WTC11 (cell line): ENCODE results near the gene SP100. TPM values are rescaled to one million over a fixed set of nuclear protein-coding genes. Genes with fewer than 3 reads are reported as not detected.

Experiments
- ATAC-seq: fragments of 200-7000 bp; cut with Tn5 transposase; 2 replicates; pipeline ENCODE4 v1.10.0; 2021; ENCODE audit warnings: mild to moderate bottlenecking, moderate library complexity
- CTCF ChIA-PET: fragments of 300-600 bp; sonication (Branson Sonifier 250); formaldehyde crosslinking; loops from one replicate; lab custom pipeline; 2021; ENCODE audit warnings: antibody characterized with exemption; lab: Charles Lee
- POLR2A ChIA-PET: fragments of 350-600 bp; sonication (Branson Sonifier 250); formaldehyde crosslinking; loops from one replicate; lab custom pipeline; 2021; ENCODE audit warnings: antibody characterized with exemption; lab: Charles Lee
- DNase-seq: peaks from one replicate; pipeline ENCODE4 v3.0.0; 2021; ENCODE audit warnings: low spot score
- H3K27ac Mint-ChIP-seq: 2 replicates; pipeline ENCODE4 v1.8.0; 2021; ENCODE audit warnings: mixed read lengths
- H3K27me3 Mint-ChIP-seq: 2 replicates; pipeline ENCODE4 v1.8.0; 2021; ENCODE audit warnings: low read depth, mild to moderate bottlenecking, moderate library complexity, mixed read lengths
- H3K36me3 Mint-ChIP-seq: 2 replicates; pipeline ENCODE4 v1.8.0; 2021; ENCODE audit warnings: mixed read lengths
- H3K4me1 Mint-ChIP-seq: 2 replicates; pipeline ENCODE4 v1.8.0; 2022; ENCODE audit warnings: mixed read lengths
- H3K4me3 Mint-ChIP-seq: 2 replicates; pipeline ENCODE4 v1.8.0; 2021; ENCODE audit warnings: mild to moderate bottlenecking, moderate library complexity, mixed read lengths
- H3K9me3 Mint-ChIP-seq: 2 replicates; pipeline ENCODE4 v1.8.0; 2021; ENCODE audit warnings: mixed read lengths
- CDX4 ChIP-seq: fragments of 250-450 bp; sonication (Bioruptor Pico); IDR thresholded peaks from 2 replicates; pipeline ENCODE4 v1.9.0; 2021; ENCODE audit warnings: moderate library complexity, mild to moderate bottlenecking, inconsistent platforms, borderline replicate concordance
- EMX1 ChIP-seq: fragments of 250-450 bp; sonication (Bioruptor Pico); IDR thresholded peaks from 2 replicates; pipeline ENCODE4 v1.8.0; 2021; ENCODE audit warnings: mild to moderate bottlenecking
- FOXJ3 ChIP-seq: sonication (generic); formaldehyde crosslinking; IDR thresholded peaks from 2 replicates; pipeline ENCODE4 v1.9.0; 2021; ENCODE audit warnings: missing genetic modification reagents, mild to moderate bottlenecking, borderline replicate concordance
- PRRX2 ChIP-seq: fragments of 250-450 bp; sonication (Bioruptor Pico); IDR thresholded peaks from 2 replicates; pipeline ENCODE4 v1.8.0; 2021; ENCODE audit warnings: mild to moderate bottlenecking
- SP1 ChIP-seq: sonication (generic); formaldehyde crosslinking; conservative IDR thresholded peaks from 2 replicates; pipeline ENCODE4 v1.8.1; 2022; ENCODE audit warnings: missing genetic modification reagents
- TP53 ChIP-seq: sonication (generic); formaldehyde crosslinking; IDR thresholded peaks from 2 replicates; pipeline ENCODE4 v1.8.1; 2023; ENCODE audit warnings: mild to moderate bottlenecking, missing genetic modification reagents
- ZNF263 ChIP-seq: sonication (generic); formaldehyde crosslinking; IDR thresholded peaks from 2 replicates; pipeline ENCODE4 v1.8.1; 2022; ENCODE audit warnings: low read depth, mild to moderate bottlenecking, moderate library complexity, missing genetic modification reagents
- ZNF281 ChIP-seq: sonication (generic); formaldehyde crosslinking; IDR thresholded peaks from 2 replicates; pipeline ENCODE4 v1.8.0; 2023; ENCODE audit warnings: mild to moderate bottlenecking, missing genetic modification reagents
- ZNF532 ChIP-seq: fragments of 250-450 bp; sonication (Bioruptor Pico); IDR thresholded peaks from 2 replicates; pipeline ENCODE4 v1.9.0; 2021; ENCODE audit warnings: mild to moderate bottlenecking, borderline replicate concordance
- total RNA-seq: library from RNA; stranded (reverse); gene quantifications from 3 replicates; pipeline ENCODE4 v1.2.3, GENCODE V29; 2021
- TF ChIP-seq, protein P1 (sequence below): sonication (generic); formaldehyde crosslinking; IDR thresholded peaks from 2 replicates; pipeline ENCODE4 v1.8.0; 2022; ENCODE audit warnings: mild to moderate bottlenecking, missing genetic modification reagents
- TF ChIP-seq, protein P2 (sequence below): sonication (generic); formaldehyde crosslinking; IDR thresholded peaks from 2 replicates; pipeline ENCODE4 v1.8.0; 2023; ENCODE audit warnings: missing genetic modification reagents, mild to moderate bottlenecking, borderline replicate concordance
- TF ChIP-seq, protein P3 (sequence below): sonication (generic); formaldehyde crosslinking; IDR thresholded peaks from 2 replicates; pipeline ENCODE4 v1.8.1; 2023; ENCODE audit warnings: mild to moderate bottlenecking, missing genetic modification reagents, moderate library complexity
- TF ChIP-seq, protein P4 (sequence below): sonication (generic); formaldehyde crosslinking; IDR thresholded peaks from 2 replicates; pipeline ENCODE4 v1.8.0; 2022; ENCODE audit warnings: mild to moderate bottlenecking, missing genetic modification reagents

Gene SP100
- total RNA-seq, 1 experiment from 2014 or later = 1.3 TPM

DNA sequence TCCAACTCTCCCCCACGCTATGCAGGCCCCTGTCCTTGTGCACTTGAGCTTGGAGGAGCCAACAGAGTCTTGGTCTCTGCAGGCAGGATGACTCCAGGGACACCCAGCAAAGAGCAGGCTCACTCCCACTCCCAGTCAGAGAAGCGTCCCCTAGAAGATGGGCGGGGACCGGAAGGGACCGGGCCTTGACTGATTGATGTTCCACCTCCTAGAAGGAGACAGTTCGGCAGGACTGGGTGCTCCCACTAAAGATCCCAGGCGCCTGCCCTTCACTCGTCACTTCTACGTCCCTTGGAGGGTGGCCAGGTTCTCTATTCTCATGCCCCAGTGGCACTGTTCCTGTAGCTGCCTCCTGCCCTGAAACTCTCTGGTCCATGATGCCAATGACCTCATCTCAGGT lies 3.2 kb upstream of the SP100 start:
- Mint-ChIP-seq H3K4me1 (peaks cover 11% of the 10 kb centered on the region), H3K4me3 (no peak overlapping the region), H3K27me3 (peaks cover 39% of the 10 kb centered on the region), H3K9me3 (no peaks in the 10 kb centered on the region), H3K36me3 (no peaks in the 10 kb centered on the region), H3K27ac (no peak overlapping the region)
- ChIA-PET CTCF (no interaction called here), POLR2A (no interaction called here)
- TF ChIP-seq TP53 (CRISPR knock-in tag) = no peak
- no peak for TF ChIP-seq ZNF281
- TF ChIP-seq EMX1 (CRISPR knock-in tag) = no peak
- TF ChIP-seq, protein P1, sequence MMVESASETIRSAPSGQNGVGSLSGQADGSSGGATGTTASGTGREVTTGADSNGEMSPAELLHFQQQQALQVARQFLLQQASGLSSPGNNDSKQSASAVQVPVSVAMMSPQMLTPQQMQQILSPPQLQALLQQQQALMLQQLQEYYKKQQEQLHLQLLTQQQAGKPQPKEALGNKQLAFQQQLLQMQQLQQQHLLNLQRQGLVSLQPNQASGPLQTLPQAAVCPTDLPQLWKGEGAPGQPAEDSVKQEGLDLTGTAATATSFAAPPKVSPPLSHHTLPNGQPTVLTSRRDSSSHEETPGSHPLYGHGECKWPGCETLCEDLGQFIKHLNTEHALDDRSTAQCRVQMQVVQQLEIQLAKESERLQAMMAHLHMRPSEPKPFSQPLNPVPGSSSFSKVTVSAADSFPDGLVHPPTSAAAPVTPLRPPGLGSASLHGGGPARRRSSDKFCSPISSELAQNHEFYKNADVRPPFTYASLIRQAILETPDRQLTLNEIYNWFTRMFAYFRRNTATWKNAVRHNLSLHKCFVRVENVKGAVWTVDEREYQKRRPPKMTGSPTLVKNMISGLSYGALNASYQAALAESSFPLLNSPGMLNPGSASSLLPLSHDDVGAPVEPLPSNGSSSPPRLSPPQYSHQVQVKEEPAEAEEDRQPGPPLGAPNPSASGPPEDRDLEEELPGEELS (CRISPR knock-in tag) = no peak
- no peak for TF ChIP-seq PRRX2 (CRISPR knock-in tag)
- no peak for TF ChIP-seq SP1 (CRISPR knock-in tag)
- ATAC-seq (no peak), DNase-seq (no peak)

DNA sequence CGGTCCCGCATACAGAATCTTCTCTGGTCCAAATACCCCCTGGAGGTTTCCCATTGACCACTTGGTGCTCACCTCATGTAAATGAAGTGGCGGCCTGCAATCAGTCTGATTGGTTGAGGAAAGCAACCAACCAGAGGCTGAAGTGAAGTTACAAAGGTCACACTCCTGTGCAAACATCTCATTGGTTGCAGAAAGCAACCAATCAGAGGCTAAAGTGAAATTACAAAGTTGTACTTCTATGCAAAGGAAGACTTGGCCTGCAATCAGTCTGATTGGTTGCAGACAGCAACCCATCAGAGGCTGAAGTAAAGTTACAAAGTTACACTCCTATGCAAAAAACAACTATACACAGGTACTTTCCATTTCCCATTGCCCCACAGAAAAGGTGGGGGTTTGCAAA lies 2.5 kb upstream of the SP100 start:
- no peaks in the 10 kb centered on the region for H3K9me3 Mint-ChIP-seq
- TF ChIP-seq FOXJ3 (CRISPR knock-in tag) (no peak), ZNF263 (no peak), CDX4 (no peak), ZNF532 (CRISPR knock-in tag) (no peak)
- TF ChIP-seq, protein P2, sequence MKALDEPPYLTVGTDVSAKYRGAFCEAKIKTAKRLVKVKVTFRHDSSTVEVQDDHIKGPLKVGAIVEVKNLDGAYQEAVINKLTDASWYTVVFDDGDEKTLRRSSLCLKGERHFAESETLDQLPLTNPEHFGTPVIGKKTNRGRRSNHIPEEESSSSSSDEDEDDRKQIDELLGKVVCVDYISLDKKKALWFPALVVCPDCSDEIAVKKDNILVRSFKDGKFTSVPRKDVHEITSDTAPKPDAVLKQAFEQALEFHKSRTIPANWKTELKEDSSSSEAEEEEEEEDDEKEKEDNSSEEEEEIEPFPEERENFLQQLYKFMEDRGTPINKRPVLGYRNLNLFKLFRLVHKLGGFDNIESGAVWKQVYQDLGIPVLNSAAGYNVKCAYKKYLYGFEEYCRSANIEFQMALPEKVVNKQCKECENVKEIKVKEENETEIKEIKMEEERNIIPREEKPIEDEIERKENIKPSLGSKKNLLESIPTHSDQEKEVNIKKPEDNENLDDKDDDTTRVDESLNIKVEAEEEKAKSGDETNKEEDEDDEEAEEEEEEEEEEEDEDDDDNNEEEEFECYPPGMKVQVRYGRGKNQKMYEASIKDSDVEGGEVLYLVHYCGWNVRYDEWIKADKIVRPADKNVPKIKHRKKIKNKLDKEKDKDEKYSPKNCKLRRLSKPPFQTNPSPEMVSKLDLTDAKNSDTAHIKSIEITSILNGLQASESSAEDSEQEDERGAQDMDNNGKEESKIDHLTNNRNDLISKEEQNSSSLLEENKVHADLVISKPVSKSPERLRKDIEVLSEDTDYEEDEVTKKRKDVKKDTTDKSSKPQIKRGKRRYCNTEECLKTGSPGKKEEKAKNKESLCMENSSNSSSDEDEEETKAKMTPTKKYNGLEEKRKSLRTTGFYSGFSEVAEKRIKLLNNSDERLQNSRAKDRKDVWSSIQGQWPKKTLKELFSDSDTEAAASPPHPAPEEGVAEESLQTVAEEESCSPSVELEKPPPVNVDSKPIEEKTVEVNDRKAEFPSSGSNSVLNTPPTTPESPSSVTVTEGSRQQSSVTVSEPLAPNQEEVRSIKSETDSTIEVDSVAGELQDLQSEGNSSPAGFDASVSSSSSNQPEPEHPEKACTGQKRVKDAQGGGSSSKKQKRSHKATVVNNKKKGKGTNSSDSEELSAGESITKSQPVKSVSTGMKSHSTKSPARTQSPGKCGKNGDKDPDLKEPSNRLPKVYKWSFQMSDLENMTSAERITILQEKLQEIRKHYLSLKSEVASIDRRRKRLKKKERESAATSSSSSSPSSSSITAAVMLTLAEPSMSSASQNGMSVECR (CRISPR knock-in tag) = no peak
- TF ChIP-seq, protein P3, sequence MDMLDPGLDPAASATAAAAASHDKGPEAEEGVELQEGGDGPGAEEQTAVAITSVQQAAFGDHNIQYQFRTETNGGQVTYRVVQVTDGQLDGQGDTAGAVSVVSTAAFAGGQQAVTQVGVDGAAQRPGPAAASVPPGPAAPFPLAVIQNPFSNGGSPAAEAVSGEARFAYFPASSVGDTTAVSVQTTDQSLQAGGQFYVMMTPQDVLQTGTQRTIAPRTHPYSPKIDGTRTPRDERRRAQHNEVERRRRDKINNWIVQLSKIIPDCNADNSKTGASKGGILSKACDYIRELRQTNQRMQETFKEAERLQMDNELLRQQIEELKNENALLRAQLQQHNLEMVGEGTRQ (CRISPR knock-in tag) = no peak
- TF ChIP-seq, protein P4, sequence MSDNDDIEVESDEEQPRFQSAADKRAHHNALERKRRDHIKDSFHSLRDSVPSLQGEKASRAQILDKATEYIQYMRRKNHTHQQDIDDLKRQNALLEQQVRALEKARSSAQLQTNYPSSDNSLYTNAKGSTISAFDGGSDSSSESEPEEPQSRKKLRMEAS (CRISPR knock-in tag) = no peak
- TF ChIP-seq, all 79 proteins: peak for 0
- Mint-ChIP-seq H3K4me3 (no peak overlapping the region), H3K4me1 (peaks cover 11% of the 10 kb centered on the region), H3K27me3 (peaks cover 39% of the 10 kb centered on the region), H3K27ac (no peak overlapping the region), H3K36me3 (no peaks in the 10 kb centered on the region)
- ATAC-seq (no peak), DNase-seq (no peak)
- ChIA-PET CTCF (no interaction called here), POLR2A (no interaction called here)
